ENCODE data around the gene EMD. TPM values are rescaled to one million over a fixed set of nuclear protein-coding genes. Genes with fewer than 3 reads are reported as not detected.
A peak's percentile ranks its signal among the peaks of the same experiment; 100 is the strongest.

Gene EMD
- total and polyA plus RNA-seq, 2 of the 13 experiments (the other 11 are each of a cell fraction or from before 2014, with no cell fraction given), result 14.5 to 14.9 TPM

GRCh38 chrX:154409222-154409871, 30.3 kb downstream of the EMD start, which contains the start of gene DNASE1L1 (continued):
- TF ChIP-seq, protein P1, sequence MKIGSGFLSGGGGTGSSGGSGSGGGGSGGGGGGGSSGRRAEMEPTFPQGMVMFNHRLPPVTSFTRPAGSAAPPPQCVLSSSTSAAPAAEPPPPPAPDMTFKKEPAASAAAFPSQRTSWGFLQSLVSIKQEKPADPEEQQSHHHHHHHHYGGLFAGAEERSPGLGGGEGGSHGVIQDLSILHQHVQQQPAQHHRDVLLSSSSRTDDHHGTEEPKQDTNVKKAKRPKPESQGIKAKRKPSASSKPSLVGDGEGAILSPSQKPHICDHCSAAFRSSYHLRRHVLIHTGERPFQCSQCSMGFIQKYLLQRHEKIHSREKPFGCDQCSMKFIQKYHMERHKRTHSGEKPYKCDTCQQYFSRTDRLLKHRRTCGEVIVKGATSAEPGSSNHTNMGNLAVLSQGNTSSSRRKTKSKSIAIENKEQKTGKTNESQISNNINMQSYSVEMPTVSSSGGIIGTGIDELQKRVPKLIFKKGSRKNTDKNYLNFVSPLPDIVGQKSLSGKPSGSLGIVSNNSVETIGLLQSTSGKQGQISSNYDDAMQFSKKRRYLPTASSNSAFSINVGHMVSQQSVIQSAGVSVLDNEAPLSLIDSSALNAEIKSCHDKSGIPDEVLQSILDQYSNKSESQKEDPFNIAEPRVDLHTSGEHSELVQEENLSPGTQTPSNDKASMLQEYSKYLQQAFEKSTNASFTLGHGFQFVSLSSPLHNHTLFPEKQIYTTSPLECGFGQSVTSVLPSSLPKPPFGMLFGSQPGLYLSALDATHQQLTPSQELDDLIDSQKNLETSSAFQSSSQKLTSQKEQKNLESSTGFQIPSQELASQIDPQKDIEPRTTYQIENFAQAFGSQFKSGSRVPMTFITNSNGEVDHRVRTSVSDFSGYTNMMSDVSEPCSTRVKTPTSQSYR (CRISPR knock-in tag; IDR thresholded peaks at IDR 0.05; ENCODE audit: borderline replicate concordance), result no peak
- TF ChIP-seq THYN1 (CRISPR knock-in tag; IDR thresholded peaks at IDR 0.05; ENCODE audit: borderline replicate concordance, low read depth) (no peak), ZNF574 (CRISPR knock-in tag; IDR thresholded peaks at IDR 0.05) (0 out of 2 replicates have a peak, but pooled peaks have one; percentile 12), ZC3H13 (CRISPR knock-in tag; IDR thresholded peaks at IDR 0.05) (no peak), PCBP2 (optimal IDR thresholded peaks at IDR 0.05; ENCODE audit: low read depth, low read length, poor library complexity, severe bottlenecking) (no peak), POLR2G (IDR thresholded peaks at IDR 0.05; ENCODE audit: low read depth, low read length) (peak; percentile 39; the same call in 1 of the 2 replicates), MAFG (CRISPR knock-in tag; IDR thresholded peaks at IDR 0.05) (no peak), ZNF260 (CRISPR knock-in tag; IDR thresholded peaks at IDR 0.05; ENCODE audit: borderline replicate concordance, low read depth) (no peak), TCF12 (IDR thresholded peaks at IDR 0.05) (no peak), TCF12 (CRISPR knock-in tag; IDR thresholded peaks at IDR 0.05) (no peak), ZNF263 (CRISPR knock-in tag; IDR thresholded peaks at IDR 0.05) (no peak), TAF1 (CRISPR knock-in tag; IDR thresholded peaks at IDR 0.05) (peak; percentile 46; the same call in 1 of the 2 replicates), ZBTB7B (CRISPR knock-in tag; IDR thresholded peaks at IDR 0.05) (0 out of 2 replicates have a peak, but pooled peaks have one; percentile 33), THRA (CRISPR knock-in tag; IDR thresholded peaks at IDR 0.05; ENCODE audit: borderline replicate concordance) (no peak), RBFOX2 (IDR thresholded peaks at IDR 0.05; ENCODE audit: low read depth, low read length) (peak; percentile 55), ATF7 (IDR thresholded peaks at IDR 0.05) (no peak), ATF7 (CRISPR knock-in tag; IDR thresholded peaks at IDR 0.05) (no peak), FOSL1 (CRISPR knock-in tag; IDR thresholded peaks at IDR 0.05; ENCODE audit: borderline replicate concordance) (peak; percentile 57; the same call in 1 of the 2 replicates), AGO2 (optimal IDR thresholded peaks at IDR 0.05; ENCODE audit: low read depth, low read length) (peak; percentile 33), ZNF891 (CRISPR knock-in tag; IDR thresholded peaks at IDR 0.05) (no peak)
- TF ChIP-seq, protein P2, sequence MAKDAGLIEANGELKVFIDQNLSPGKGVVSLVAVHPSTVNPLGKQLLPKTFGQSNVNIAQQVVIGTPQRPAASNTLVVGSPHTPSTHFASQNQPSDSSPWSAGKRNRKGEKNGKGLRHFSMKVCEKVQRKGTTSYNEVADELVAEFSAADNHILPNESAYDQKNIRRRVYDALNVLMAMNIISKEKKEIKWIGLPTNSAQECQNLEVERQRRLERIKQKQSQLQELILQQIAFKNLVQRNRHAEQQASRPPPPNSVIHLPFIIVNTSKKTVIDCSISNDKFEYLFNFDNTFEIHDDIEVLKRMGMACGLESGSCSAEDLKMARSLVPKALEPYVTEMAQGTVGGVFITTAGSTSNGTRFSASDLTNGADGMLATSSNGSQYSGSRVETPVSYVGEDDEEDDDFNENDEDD (CRISPR knock-in tag; IDR thresholded peaks at IDR 0.05; ENCODE audit: borderline replicate concordance), result no peak
- TF ChIP-seq, protein P3, sequence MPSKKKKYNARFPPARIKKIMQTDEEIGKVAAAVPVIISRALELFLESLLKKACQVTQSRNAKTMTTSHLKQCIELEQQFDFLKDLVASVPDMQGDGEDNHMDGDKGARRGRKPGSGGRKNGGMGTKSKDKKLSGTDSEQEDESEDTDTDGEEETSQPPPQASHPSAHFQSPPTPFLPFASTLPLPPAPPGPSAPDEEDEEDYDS (CRISPR knock-in tag; IDR thresholded peaks at IDR 0.05), result no peak; the same call in 1 of the 2 replicates
